ENCODE results near the gene SLC35F5. TPM values are rescaled to one million over a fixed set of nuclear protein-coding genes. Genes with fewer than 3 reads are reported as not detected.

SLC35F5 gene
- total RNA-seq, 6 experiments from 2014 or later = 33.2 to 50.0 (median 40.6) TPM

- ATAC-seq (no peak), DNase-seq (no peak)
- TF ChIP-seq CTCF (IDR thresholded peaks at IDR 0.05) = no peak
- no peak for TF ChIP-seq POLR2A (IDR thresholded peaks at IDR 0.05)
- no peaks in the 10 kb centered on the region for H3K9me3 ChIP-seq
- H3K27ac ChIP-seq = no peak overlapping the region
- 75% methylated on average over 3 of the region's 3 CpGs for WGBS (ENCODE audit: insufficient coverage, low coverage, low lambda C conversion rate, missing lambda C conversion rate)
- H3K4me3 ChIP-seq = no peak overlapping the region
- intact Hi-C loops (cut with DNase I) = no loop called here
- H3K27me3 ChIP-seq = no peaks in the 10 kb centered on the region
- H3K4me1 ChIP-seq = no peaks in the 10 kb centered on the region
- H3K36me3 ChIP-seq = peaks cover 0 to 15% (median 6%) of the 10 kb centered on the region in 4 donors
These were observed 32.4 kb downstream of the SLC35F5 start for GRCh38 chr2:113724010-113724409.

GRCh38 chr2:113723411-113723810, 33.0 kb downstream of the SLC35F5 start:
- no peak for DNase-seq
- Histone ChIP-seq H3K36me3 (peaks cover 0 to 9% (median 5%) of the 10 kb centered on the region in 4 donors), H3K27me3 (no peaks in the 10 kb centered on the region), H3K9me3 (no peaks in the 10 kb centered on the region), H3K4me3 (no peak overlapping the region), H3K4me1 (no peaks in the 10 kb centered on the region), H3K27ac (no peak overlapping the region)
- intact Hi-C loops (cut with DNase I) = no loop called here
- WGBS (ENCODE audit: insufficient coverage, low coverage, low lambda C conversion rate, missing lambda C conversion rate) = 57% methylated on average over 1 of the region's 1 CpG
- no peak for ATAC-seq
- TF ChIP-seq POLR2A (IDR thresholded peaks at IDR 0.05) = no peak
- TF ChIP-seq CTCF (IDR thresholded peaks at IDR 0.05) = no peak

GRCh38 chr2:113720167-113720566, 36.3 kb downstream of the SLC35F5 start:
- peak in 2 of 4 donors; percentile 38 to 44 for ATAC-seq
- H3K36me3 ChIP-seq = peaks cover 0 to 16% (median 5%) of the 10 kb centered on the region in 4 donors
- 64% methylated on average over 3 of the region's 3 CpGs for WGBS (ENCODE audit: insufficient coverage, low coverage, low lambda C conversion rate, missing lambda C conversion rate)
- DNase-seq = no peak
- no peak overlapping the region for H3K27ac ChIP-seq
- intact Hi-C loops (cut with DNase I) = no loop called here
- no peaks in the 10 kb centered on the region for H3K4me1 ChIP-seq
- H3K4me3 ChIP-seq = no peak overlapping the region
- peak in 3 of 4 donors; percentile 36 to 44 (median 41) for TF ChIP-seq CTCF (IDR thresholded peaks at IDR 0.05)
- no peak for TF ChIP-seq POLR2A (IDR thresholded peaks at IDR 0.05)
- no peaks in the 10 kb centered on the region for H3K9me3 ChIP-seq
- H3K27me3 ChIP-seq = no peaks in the 10 kb centered on the region

GRCh38 chr2:113716291-113716690, 40.2 kb downstream of the SLC35F5 start:
- TF ChIP-seq CTCF (IDR thresholded peaks at IDR 0.05) = no peak
- H3K4me3 ChIP-seq = no peak overlapping the region
- no peaks in the 10 kb centered on the region for H3K27me3 ChIP-seq
- no peaks in the 10 kb centered on the region for H3K4me1 ChIP-seq
- peaks cover 0 to 8% (median 1%) of the 10 kb centered on the region in 4 donors for H3K36me3 ChIP-seq
- ATAC-seq (no peak), DNase-seq (no peak)
- intact Hi-C loops (cut with DNase I) = no loop called here
- no peaks in the 10 kb centered on the region for H3K9me3 ChIP-seq
- WGBS (ENCODE audit: insufficient coverage, low coverage, low lambda C conversion rate, missing lambda C conversion rate) = 73% methylated on average over 3 of the region's 3 CpGs
- no peak overlapping the region for H3K27ac ChIP-seq

GRCh38 chr2:113712941-113713340, 43.5 kb downstream of the SLC35F5 start:
- no peak overlapping the region for H3K27ac ChIP-seq
- H3K9me3 ChIP-seq = no peaks in the 10 kb centered on the region
- 100% methylated on average over 1 of the region's 2 CpGs for WGBS (ENCODE audit: insufficient coverage, low coverage, low lambda C conversion rate, missing lambda C conversion rate)
- no peaks in the 10 kb centered on the region for H3K27me3 ChIP-seq
- peaks cover 0 to 6% (median under 1%) of the 10 kb centered on the region in 4 donors for H3K36me3 ChIP-seq
- ATAC-seq = no peak
- TF ChIP-seq POLR2A (IDR thresholded peaks at IDR 0.05) (no peak), CTCF (IDR thresholded peaks at IDR 0.05) (no peak)
- peaks cover 0 to 9% (median 0%) of the 10 kb centered on the region in 4 donors for H3K4me1 ChIP-seq
- intact Hi-C loops (cut with DNase I) = no loop called here
- no peak overlapping the region for H3K4me3 ChIP-seq
- no peak for DNase-seq

Measured in right lobe of liver (tissue), 6 donors.